ENCODE measurements around the gene FGF14.

Gene FGF14

DNA sequence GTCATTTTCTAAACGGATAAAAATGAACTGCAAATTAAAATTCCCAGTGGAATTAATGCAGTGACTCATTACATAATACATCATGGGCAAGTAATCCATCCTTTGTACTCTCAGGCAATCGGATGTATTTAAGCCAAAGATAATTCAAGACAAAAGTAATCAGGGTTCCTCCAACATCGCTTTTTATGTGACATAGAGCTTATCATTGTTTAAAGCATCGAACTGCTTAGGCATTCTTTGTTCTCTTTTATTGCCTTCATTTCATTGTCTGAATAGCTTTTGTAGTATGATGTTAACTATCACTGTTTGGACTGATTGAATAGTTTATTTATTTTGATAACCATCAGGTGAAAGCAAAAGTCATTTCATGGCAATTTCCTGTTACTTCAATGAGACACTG is 740.0 kb downstream of the FGF14 start:
- DNase-seq (ENCODE audit: low spot score): no peak

Data from CD4-positive, alpha-beta T cell treated with Interleukin-2 at 100 ng/mL for 4 hours (primary cell).